ENCODE measurements around the gene FBXL17. TPM values are rescaled to one million over a fixed set of nuclear protein-coding genes. Genes with fewer than 3 reads are reported as not detected.

Gene FBXL17
- total RNA-seq, 1 donor from 2014 or later, result 10.8 TPM

DNA sequence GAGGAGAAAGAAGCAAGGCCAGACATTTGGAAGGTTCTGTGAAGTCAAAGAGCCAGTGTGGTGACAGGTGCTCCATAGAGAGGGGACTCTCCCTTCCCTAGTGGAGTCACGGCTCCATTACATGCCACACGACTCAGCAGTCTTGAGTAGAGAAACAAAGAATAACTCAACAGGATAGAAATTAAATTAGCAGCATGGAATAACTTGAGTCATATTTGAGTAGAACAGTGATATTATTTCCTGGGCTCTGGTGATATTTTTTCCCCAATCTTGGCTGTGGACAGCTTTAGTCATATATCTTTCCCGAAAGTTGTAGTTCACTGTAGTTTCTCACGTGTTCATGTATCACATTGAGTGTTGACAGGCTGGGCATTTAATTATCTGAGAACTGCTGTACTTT lies 561.5 kb downstream of the FBXL17 start:
- intact Hi-C loops (cut with micrococcal nuclease), result no loop called here

- intact Hi-C loops (cut with micrococcal nuclease), result no loop called here
Measured at GRCh38 chr5:107817951-107818350, 563.9 kb downstream of the FBXL17 start.

DNA sequence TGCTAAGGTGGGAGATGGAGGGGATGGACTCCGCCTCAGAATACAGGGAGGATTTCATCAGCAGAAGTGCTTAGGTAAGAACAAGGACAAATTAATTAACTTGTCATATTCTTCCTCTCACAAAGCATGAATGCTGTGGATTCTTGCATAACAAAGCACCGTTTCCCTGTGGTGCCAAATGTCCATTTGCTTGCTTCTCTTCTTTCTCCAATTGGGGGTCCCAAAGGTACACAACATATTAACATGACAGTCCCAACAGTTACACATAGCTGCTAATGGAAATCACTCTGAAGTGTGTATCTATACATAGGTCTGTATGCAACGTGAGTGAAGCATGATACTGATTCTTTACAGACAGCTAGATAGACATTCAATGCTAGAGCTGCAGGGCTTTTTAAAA lies 564.5 kb downstream of the FBXL17 start:
- intact Hi-C loops (cut with micrococcal nuclease), result no loop called here

GRCh38 chr5:107815109-107815508 lies 566.8 kb downstream of the FBXL17 start:
- intact Hi-C loops (cut with micrococcal nuclease), result no loop called here

DNA sequence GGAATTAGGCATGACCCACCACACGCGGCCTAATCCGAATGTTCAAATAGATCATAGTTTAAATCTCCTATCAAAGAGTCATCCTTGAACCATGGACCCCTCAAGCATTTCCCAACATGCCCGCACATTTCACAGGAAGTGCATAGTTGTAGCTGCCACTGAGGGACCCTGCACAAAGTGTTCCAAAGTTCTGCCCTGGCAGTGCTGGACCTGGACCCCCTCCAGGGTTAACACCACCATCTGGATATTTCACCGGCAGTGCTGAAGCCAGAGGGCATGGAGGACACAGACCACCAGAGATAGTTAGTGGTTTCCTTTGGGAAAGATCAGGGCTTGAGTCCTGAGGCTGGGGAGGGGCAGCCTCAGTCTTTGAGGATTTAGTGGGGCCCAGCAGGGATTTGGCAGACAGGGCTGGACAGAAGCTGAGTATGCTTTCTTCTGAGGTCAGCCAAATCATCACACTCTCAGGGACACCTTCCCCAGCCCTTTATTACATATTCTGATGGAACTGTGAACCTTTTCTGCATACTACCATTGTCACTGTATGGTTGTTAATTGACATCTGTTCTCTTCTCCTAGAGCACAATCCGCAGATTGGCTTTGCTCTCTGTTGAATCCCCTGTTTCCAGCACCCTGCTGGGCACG lies 567.6 kb downstream of the FBXL17 start:
- intact Hi-C loops (cut with micrococcal nuclease), result no loop called here

GRCh38 chr5:107813559-107813958 lies 568.3 kb downstream of the FBXL17 start:
- intact Hi-C loops (cut with micrococcal nuclease), result no loop called here

DNA sequence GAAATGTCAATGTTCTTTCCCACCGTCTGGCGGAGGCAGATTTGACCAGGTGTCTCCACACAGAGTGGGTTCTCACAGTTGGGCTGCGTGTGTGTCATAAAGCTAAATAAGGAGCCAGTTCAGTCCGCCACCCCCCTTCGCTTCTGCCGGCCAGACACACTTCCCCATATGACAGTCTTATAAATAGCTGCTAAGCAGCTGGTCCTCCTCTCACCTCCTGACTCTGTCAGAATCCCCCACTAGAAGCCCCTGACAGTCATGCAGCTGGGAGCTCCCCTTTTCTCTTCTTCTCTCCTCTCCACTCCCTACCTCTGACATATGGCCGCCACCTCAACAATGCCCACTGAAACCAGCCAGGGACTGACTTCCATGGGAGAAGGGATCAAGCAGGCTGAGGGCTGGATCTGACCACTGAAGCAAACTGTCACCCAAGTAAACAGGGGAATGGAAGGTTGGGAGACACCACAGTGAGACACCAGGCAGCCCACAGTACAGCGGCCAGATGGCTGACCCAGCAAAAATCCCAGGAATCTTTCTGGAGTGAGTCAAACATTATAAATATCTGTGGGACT lies 569.2 kb downstream of the FBXL17 start:
- intact Hi-C loops (cut with micrococcal nuclease), result no loop called here

- intact Hi-C loops (cut with micrococcal nuclease), result loop anchor here (10.0 kb wide), 1 partner anchor 535 kb away; no protein-coding TSS in a partner anchor
Measured at GRCh38 chr5:107809201-107810034, 572.5 kb downstream of the FBXL17 start.
